ENCODE data around the gene ATL2.
"Not testable (repeated sequence)": the region's sequence is repeated elsewhere in the genome, so short reads cannot be mapped to it uniquely, and the experiment has no call there.

The ATL2 gene

GRCh38 chr2:38390947-38391346 lies 13.9 kb upstream of the ATL2 start:
- no peak for DNase-seq (ENCODE audit: low spot score)

DNA sequence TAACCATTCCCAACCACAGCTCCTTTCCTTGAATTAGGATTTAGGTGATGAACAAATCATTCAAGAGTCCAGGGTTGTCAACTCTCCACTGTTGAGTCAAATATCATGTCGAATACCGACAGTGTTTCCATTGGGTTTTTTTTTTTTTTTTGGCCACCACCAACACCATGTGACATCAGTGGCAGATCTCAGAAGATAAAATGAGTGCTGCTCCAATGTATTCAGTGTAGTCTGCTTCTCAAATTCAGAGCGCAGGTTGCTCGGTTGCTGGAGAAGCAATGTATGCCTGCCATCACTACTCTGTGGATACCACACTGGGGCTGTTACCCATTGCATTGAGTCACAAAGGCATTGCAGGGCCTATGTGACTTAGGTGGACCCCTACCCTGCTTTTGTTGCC lies 10.8 kb upstream of the ATL2 start:
- no peak for DNase-seq (ENCODE audit: low spot score)

DNA sequence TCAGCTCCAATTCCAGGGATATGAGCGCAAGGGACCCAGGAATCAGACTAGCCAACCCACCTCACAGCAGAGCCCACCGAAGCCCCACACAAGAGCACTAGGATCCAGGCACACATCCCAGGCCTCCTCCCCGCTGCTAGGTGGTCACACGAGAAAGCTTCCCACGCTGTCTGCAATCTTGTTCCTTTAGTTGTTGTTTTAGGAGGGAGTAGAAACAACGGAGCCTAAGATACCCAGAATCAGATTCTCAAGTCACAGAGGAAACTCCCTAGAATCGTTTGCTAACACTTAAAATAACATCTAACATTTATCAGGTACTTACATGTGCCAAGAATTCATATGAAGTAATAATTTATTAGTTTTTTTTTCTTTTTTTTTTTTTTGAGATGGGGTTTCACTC lies 9.7 kb upstream of the ATL2 start:
- DNase-seq (ENCODE audit: low spot score) = no peak

DNA sequence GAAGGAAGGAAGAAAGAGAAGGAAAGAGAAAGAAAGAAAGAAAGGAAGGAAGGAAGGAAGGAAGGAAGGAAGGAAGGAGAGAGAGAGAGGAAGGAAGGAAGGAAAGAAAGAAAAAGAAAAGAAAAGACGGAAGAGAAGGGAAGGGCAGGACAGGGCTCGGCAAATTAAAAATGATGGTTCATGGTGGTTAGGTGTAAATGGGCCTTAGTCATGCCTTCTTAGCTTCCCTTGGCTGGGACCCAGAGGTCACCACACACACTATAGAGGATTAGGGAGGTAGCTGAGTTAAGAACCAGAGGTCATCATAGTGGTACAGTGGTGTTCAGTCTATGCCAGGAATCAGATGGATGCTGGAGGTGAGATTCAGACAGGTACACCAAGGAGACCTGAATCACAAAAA lies 9.3 kb upstream of the ATL2 start:
- DNase-seq (ENCODE audit: low spot score) = no peak

GRCh38 chr2:38384338-38384737 lies 7.3 kb upstream of the ATL2 start:
- DNase-seq (ENCODE audit: low spot score) = no peak

DNA sequence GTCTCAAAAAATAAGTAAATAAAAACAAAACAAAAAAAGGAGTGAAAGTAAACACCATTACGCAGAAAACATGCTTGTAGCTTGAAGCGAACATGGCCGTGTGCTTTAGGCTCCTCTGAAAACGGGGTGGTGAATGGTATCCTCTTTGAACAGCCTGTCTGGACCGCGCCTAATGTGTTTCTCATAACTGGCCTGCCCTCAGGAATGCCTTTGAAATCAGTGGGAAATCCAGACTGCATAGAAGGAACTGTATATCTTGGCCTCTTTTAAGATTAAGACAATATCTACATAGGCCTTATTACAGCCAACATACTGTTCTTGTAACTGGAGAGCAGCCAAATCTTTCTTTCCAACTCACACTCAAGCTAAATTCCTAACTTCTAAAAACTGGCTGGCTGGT lies 6.7 kb upstream of the ATL2 start:
- DNase-seq (ENCODE audit: low spot score) = not testable (repeated sequence)

- DNase-seq (ENCODE audit: low spot score) = no peak
Observed at GRCh38 chr2:38381381-38382143, 4.5 kb upstream of the ATL2 start.

DNA sequence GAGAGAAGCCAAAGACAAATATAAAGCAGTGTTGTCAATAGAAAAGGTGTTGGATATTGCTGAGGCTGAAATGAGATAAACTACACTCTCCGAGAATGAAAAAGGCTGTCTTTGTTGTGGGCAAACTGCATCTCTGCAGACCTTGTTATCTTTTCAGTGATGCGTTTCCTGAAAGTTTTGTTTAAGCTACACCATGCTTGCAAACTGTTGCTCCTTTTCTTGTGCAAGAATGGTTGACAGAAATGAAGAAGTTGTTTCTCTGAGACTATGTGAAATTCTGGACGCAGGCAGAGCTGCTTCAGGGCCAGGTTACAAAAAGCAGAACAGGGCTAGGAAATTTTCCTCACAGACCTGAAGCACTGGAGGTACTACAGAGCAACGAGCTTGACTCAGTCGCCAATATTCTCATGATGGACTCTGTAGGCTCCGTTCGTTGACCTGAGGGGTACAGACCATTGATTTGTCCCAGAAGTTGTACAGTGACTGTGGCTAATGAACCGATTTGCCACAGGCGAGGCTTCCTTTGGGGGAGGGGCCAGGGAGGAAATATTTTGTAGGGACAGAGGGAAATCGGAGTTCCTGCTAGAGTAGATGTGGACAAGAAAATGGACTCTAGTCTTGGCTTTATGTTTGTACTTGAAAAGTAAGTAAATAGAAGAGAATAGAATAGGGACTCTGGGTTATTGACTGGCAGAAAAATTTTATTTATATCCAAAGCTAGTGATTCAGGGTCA lies 3.5 kb upstream of the ATL2 start:
- peak; percentile 32 for DNase-seq (ENCODE audit: low spot score)

DNA sequence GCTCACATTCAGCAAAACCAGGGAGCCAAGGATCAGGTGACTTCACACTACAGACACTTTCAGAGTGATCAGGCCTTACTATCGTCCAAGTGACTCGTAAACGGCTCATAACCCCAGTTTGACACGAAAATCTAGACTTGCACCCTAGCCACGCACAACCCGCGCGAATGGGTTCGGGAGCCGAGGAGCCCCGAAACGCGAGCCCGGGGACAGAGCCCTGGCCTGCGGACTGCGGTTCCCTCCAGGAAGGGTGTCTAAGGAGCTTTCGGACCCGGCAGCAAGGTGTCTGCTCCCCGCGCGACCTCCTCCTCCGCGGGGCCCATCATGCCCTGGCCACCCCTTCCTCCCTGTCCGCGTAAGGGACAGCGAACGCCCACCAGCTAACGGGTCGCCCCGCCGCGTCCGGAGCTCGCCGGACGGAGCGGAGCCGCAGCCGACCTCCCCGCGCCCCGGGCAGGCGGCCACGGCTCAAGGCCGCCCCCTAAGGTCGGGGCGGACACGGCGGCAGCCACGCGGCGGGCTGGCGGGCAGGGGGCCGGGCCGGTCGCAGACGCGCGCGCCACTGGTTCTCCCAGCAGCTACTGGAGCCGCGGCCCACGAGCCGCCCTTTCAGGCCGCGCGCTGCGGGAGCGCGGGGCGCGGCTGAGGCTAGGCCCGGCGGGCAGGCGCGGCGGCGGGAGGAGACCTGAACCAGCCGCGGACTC lies 575 bp downstream of the ATL2 start:
- peak; percentile 49 for DNase-seq (ENCODE audit: low spot score)

GRCh38 chr2:38375696-38376345 lies 1.3 kb downstream of the ATL2 start:
- DNase-seq (ENCODE audit: low spot score) = no peak

DNA sequence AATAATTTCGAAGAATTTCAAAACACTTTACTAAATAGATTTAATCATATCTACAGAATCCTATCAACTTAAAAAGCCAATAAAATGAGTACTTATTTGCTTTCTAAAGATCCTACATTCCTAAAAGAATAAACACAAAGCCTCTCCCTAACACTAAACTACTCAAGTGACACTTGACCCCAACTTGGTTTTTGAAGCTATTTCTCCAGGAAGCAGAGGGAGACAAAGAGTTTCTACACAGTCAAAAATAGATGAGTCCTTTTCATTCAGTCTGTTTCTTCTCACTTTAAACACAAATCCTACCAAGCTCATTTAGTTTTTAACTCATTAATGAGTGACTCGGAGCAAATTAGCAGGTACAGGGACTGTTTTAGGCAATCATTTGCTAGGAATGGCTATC lies 2.1 kb downstream of the ATL2 start:
- no peak for DNase-seq (ENCODE audit: low spot score)

GRCh38 chr2:38371235-38371634 lies 5.8 kb downstream of the ATL2 start:
- no peak for DNase-seq (ENCODE audit: low spot score)

DNA sequence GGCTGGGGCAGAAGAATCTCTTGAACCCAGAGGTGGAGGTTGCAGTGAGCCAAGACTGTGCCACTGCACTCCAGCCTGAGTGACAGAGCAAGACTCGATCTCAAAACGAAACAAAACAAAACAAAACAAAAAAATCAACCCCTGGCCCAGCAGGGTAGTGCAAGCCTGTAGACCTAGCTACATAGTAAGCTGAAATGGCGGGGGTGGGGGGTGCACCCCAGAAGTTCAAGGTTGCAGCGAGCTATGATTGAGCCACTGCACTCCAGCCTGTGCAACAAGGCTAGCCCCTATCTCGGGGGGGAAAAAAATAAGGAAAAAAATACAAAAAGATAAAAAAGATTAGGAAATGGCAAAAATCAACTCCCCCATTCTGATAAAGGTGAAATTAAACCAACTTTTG lies 6.4 kb downstream of the ATL2 start:
- no peak for DNase-seq (ENCODE audit: low spot score)

GRCh38 chr2:38362232-38362631 lies 14.8 kb downstream of the ATL2 start:
- no peak for DNase-seq (ENCODE audit: low spot score)

DNA sequence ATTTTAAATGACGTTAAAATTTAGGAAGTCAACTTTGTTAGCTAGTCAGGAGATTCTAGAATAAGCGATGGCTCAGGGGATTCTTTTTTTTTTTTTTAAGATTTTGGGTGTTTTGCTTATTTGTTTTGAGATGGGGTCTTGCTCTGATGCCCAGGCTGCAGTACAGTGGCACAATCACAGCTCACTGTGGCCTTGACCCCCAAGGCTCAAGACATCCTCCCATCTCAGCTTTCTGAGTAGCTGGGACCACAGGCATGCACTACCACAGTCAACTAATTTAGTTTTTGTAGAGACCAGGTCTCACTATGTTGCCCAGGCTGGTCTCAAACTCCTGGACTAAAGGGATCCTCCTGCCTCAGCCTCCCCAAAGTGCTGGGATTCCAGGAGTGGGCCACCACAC lies 16.9 kb downstream of the ATL2 start:
- DNase-seq (ENCODE audit: low spot score) = no peak

GRCh38 chr2:38353402-38353801 lies 23.7 kb downstream of the ATL2 start:
- DNase-seq (ENCODE audit: low spot score) = no peak

DNA sequence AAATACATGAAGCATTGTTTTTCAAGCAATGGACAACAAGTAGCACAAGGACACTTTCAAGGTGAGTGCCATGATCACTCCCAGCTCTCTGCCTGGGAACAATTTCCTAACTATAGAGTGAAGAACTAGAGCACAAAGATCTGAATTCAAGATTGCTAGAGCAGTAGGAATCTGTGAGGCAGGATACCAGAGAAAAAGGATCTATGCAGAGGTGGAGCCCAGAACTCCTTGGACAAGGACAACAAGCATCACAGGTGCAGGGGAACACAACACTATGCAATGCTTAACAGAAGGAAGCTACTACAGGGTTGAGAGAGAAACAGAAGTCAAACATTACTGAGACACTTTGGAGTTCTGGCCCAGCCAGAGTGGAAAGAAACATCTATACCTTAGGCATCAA lies 24.7 kb downstream of the ATL2 start:
- DNase-seq (ENCODE audit: low spot score) = no peak

GRCh38 chr2:38345323-38346038 lies 31.6 kb downstream of the ATL2 start:
- DNase-seq (ENCODE audit: low spot score) = no peak

GRCh38 chr2:38344813-38345212 lies 32.3 kb downstream of the ATL2 start:
- DNase-seq (ENCODE audit: low spot score) = no peak

- no peak for DNase-seq (ENCODE audit: low spot score)
Observed at GRCh38 chr2:38343212-38343611, 33.9 kb downstream of the ATL2 start.

- no peak for DNase-seq (ENCODE audit: low spot score)
Observed at GRCh38 chr2:38336621-38337020, 40.5 kb downstream of the ATL2 start.

DNA sequence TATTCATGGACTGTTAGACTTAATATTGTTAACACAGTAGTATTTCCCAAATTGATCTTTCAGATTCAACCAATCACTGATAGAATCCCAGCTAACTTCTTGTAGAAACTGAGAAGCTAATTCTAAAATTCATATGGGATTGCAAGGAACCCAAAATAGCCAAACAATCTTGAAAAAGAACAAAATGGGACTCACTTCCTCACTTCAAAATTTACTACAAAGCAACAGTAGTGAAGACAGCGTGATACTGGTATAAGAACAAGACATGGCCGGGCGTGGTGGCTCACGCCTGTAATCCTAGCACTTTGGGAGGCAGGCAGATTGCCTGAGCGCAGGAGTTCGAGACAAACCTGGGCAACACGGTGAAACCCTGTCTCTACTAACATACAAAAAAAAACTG lies 46.3 kb downstream of the ATL2 start:
- no peak for DNase-seq (ENCODE audit: low spot score)
